Activated CD8-positive, alpha-beta T cell treated with anti-CD3 and anti-CD28 coated beads for 36 hours (primary cell): ENCODE measurements around the gene MED29. TPM values are rescaled to one million over a fixed set of nuclear protein-coding genes. Genes with fewer than 3 reads are reported as not detected.

Experiments
- ATAC-seq: fragments of 200-7000 bp; cut with Tn5 transposase; one replicate; pipeline ENCODE4 v1.10.0; 2021; ENCODE audit warnings: mild to moderate bottlenecking, moderate library complexity
- CTCF ChIA-PET: fragments of 350-600 bp; sonication (Branson Sonifier 250); formaldehyde crosslinking; loops from one replicate; lab custom pipeline; 2021; ENCODE audit warnings: antibody characterized with exemption; lab: Charles Lee
- POLR2A ChIA-PET: fragments of 350-600 bp; sonication (Branson Sonifier 250); formaldehyde crosslinking; loops from one replicate; lab custom pipeline; 2021; ENCODE audit warnings: antibody characterized with exemption; lab: Charles Lee
- DNase-seq: peaks from one replicate; pipeline ENCODE4 v3.0.0-alpha.2; 2020
- H3K27ac Mint-ChIP-seq: one replicate; pipeline ENCODE4 v1.8.0; 2021; ENCODE audit warnings: mild to moderate bottlenecking, mixed read lengths
- H3K27me3 Mint-ChIP-seq: one replicate; pipeline ENCODE4 v1.8.0; 2021; ENCODE audit warnings: mixed read lengths
- H3K36me3 Mint-ChIP-seq: one replicate; pipeline ENCODE4 v1.8.0; 2021; ENCODE audit warnings: low read depth, mixed read lengths
- H3K4me1 Mint-ChIP-seq: one replicate; pipeline ENCODE4 v1.8.0; 2021; ENCODE audit warnings: low read depth, mixed read lengths
- H3K4me3 Mint-ChIP-seq: one replicate; pipeline ENCODE4 v1.8.0; 2021; ENCODE audit warnings: mild to moderate bottlenecking, moderate library complexity, mixed read lengths
- H3K9me3 Mint-ChIP-seq: one replicate; pipeline ENCODE4 v1.8.0; 2021; ENCODE audit warnings: mixed read lengths
- intact Hi-C: fragments of 100-400 bp; cut with micrococcal nuclease; formaldehyde crosslinking; loops from one replicate; pipeline ENCODE4 v1.10.0; 2022
- total RNA-seq, 2 experiments: library from RNA; stranded (reverse); gene quantifications; one replicate each; pipeline ENCODE4 v1.2.3, GENCODE V29; 2021
- TF ChIP-seq, protein P1 (sequence below): fragments of 200-600 bp; IDR thresholded peaks from one replicate; pipeline ENCODE4 v1.8.0; 2022; ENCODE audit warnings: antibody characterized with exemption, mild to moderate bottlenecking

Gene MED29
- total RNA-seq, 2 experiments from 2014 or later = 19.5 to 19.8 TPM

DNA sequence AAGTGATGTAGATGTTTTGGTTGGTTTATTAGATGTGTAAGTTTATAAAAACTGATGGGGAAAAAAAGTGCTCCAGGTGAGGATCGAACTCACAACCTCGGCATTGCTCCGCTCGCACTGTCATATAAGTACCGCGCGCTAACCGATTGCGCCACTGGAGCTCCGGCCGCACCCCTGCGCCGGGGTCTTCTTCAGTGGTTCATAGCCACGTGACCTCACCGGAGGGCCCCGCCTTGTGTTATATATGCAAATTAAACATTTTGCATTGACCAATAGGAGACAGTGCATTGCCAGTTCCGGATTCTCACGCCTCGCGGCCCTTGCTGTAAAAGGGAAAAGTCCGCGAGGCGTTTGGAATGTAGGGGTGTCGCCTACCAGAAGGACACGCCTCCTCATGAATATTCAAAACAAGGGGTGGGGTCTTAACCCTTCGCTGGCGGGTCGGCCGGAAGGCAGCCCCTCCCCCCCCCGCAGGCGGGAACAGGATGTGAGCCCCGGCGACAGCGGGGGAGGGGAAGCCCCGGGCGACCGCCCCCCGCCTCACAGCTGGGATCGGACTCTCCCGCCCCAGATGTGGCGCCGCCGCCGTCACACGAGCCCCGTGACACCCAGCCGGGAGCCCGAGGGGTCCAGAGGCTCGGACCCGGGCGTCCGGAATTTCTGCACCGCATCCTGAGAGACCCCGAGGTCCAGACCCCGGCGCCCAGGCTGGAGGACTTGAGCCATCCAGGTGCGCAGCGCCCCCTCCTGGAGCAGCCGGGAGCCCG is 21.1 kb downstream of the MED29 start, which contains the start of gene PLEKHG2:
PLEKHG2 (plus strand) TSS at position 570 of the 767 bp plus-strand sequence. CDS start 1,418 bp downstream, outside the sequence.
- ATAC-seq (peak; percentile 74), DNase-seq (peak; percentile 98)
- Mint-ChIP-seq H3K9me3 (no peaks in the 10 kb centered on the region), H3K4me1 (peaks cover 29% of the 10 kb centered on the region), H3K36me3 (peaks cover 24% of the 10 kb centered on the region), H3K4me3 (peak within 1 kb of the TSS; percentile 79), H3K27ac (peak within 1 kb of the TSS; percentile 89), H3K27me3 (peaks cover 2% of the 10 kb centered on the region)
- intact Hi-C loops = loop anchor here (1.0 to 10.0 kb wide), 3 partner anchors 15 to 287 kb away; partner anchors contain the start of genes GMFG and PAK4
- CTCF ChIA-PET = interaction anchor here (1.0 to 2.3 kb wide), 16 partner anchors 9 to 482 kb away, joined by 3 to 153 read pairs (median 6); partner anchors contain the start of genes EID2B, GMFG, MED29 and MRPS12
- POLR2A ChIA-PET = interaction anchor here (1.0 to 2.2 kb wide), 9 partner anchors 14 to 77 kb away, joined by 3 to 80 read pairs (median 6); partner anchors contain the start of genes GMFG, MED29, PAF1 and RPS16
- TF ChIP-seq, protein P1, sequence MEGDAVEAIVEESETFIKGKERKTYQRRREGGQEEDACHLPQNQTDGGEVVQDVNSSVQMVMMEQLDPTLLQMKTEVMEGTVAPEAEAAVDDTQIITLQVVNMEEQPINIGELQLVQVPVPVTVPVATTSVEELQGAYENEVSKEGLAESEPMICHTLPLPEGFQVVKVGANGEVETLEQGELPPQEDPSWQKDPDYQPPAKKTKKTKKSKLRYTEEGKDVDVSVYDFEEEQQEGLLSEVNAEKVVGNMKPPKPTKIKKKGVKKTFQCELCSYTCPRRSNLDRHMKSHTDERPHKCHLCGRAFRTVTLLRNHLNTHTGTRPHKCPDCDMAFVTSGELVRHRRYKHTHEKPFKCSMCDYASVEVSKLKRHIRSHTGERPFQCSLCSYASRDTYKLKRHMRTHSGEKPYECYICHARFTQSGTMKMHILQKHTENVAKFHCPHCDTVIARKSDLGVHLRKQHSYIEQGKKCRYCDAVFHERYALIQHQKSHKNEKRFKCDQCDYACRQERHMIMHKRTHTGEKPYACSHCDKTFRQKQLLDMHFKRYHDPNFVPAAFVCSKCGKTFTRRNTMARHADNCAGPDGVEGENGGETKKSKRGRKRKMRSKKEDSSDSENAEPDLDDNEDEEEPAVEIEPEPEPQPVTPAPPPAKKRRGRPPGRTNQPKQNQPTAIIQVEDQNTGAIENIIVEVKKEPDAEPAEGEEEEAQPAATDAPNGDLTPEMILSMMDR = peak; percentile 85

DNA sequence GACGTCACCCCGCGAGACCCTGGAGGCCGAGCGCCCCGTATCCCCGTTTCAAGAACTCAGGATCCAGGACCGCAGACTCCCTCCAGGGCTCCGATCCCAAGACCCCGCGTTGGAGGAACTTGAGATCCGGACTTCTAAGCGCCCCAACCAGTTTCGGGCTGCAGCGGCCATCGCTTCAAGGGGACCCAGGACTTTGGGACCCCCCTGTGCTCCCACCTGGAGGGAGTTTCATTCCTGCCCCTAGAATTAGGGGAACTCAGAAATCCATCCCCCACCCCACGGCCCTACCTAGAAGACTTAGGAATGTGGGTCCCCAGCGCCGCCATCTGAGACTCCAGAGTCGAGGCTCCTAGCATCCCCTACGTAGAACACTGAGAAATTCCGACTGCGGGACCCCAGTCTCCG is 21.7 kb downstream of the MED29 start:
- no peak for DNase-seq
- TF ChIP-seq, protein P1 = no peak
- intact Hi-C loops = loop anchor here (1.0 to 10.0 kb wide), 3 partner anchors 16 to 288 kb away; partner anchors contain the start of genes GMFG and PAK4
- Mint-ChIP-seq H3K27ac (peak overlapping the region; percentile 80), H3K4me3 (peak overlapping the region; percentile 79), H3K4me1 (peaks cover 29% of the 10 kb centered on the region), H3K36me3 (peaks cover 21% of the 10 kb centered on the region), H3K27me3 (peaks cover 2% of the 10 kb centered on the region), H3K9me3 (no peaks in the 10 kb centered on the region)
- CTCF ChIA-PET = interaction anchor here (1.0 to 2.3 kb wide), 7 partner anchors 13 to 201 kb away, joined by 6 to 153 read pairs (median 7); partner anchors contain the start of genes MED29, PAF1 and RPS16
- POLR2A ChIA-PET = interaction anchor here (1.2 to 2.2 kb wide), 4 partner anchors 14 to 23 kb away, joined by 4 to 80 read pairs (median 10); partner anchors contain the start of gene RPS16
- no peak for ATAC-seq

DNA sequence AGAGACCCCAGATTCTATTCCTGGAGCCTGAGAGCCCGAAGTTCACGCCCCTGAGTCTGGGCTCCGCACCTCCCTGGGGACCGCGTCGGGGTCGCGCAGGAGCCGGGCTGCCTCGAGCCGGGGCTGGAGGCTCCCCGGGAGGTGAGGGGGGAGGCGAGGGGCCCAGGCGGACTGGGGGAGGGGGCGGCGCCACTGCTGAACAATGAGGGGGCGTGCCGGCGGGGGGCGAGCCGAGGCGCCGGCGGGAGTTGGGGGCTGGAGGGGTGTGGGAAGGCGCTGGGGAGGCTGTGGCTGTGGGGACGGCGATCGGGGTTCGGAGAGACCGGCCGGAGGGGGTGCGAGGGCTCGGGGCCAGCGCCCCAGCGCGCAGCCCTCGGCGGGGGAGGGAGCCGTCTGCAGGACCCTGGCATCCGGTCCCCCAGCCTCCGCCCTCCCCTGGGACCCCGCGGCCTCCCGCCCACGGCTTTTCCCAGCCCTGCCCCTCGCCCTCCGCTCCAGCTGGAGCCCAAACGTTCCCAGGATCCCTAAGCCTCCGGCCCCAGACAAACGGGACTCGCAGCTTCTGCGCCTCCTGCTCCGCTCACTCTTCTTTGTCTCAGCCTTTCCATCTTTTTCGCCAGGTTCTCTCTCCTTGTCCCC is 22.2 kb downstream of the MED29 start:
- no peaks in the 10 kb centered on the region for H3K9me3 Mint-ChIP-seq
- POLR2A ChIA-PET = interaction anchor here (1.1 to 8.7 kb wide), 4 partner anchors 14 to 22 kb away, joined by 4 to 66 read pairs (median 18); partner anchors contain the start of gene RPS16
- H3K27me3 Mint-ChIP-seq = peaks cover 2% of the 10 kb centered on the region
- peaks cover 15% of the 10 kb centered on the region for H3K36me3 Mint-ChIP-seq
- DNase-seq = peak; percentile 37
- intact Hi-C loops = loop anchor here (5.0 to 10.0 kb wide), 2 partner anchors 76 to 289 kb away; partner anchors contain the start of genes GMFG and PAK4
- CTCF ChIA-PET = interaction anchor here (1.5 to 2.2 kb wide), 3 partner anchors 16 to 120 kb away, joined by 3 to 7 read pairs (median 7); partner anchors contain the start of gene RPS16
- peak overlapping the region; percentile 87 for H3K27ac Mint-ChIP-seq
- ATAC-seq = no peak
- peaks cover 29% of the 10 kb centered on the region for H3K4me1 Mint-ChIP-seq
- TF ChIP-seq, protein P1 = no peak
- peak overlapping the region; percentile 79 for H3K4me3 Mint-ChIP-seq

DNA sequence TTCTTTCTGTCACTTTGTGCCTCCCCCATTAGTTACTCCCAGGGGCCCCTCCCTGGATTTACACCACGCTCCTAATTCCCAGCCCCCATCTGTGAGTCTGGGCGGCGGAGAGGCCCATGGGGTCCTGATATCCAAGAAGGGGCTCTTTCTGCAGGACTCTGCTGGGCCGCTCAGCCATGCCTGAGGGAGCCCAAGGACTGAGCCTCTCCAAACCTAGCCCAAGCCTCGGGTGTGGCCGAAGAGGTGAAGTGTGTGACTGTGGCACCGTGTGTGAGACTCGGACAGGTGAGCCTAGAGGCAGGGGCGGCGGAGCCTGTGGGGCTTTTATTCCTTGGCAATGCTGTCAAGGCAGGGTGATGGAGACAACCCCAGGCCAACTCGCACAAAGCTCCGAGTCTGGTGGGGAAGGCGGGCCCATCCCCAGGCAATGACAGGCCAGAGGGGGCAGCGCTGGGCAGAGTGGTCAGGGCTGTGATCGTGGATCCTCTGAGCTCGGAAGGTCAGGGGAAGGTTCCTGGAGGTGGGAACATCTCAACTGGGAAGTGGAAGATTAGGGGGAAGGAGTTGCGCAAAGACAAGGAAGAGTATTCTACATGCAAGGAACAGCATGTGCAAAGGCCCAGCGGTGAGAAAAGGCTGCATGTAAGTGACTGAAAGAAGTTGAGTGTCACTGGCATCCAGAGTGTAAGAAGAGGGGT is 22.9 kb downstream of the MED29 start:
- peak overlapping the region; percentile 87 for H3K27ac Mint-ChIP-seq
- DNase-seq (no peak), ATAC-seq (no peak)
- TF ChIP-seq, protein P1 = no peak
- ChIA-PET POLR2A (interaction anchor here (1.0 to 8.7 kb wide), 5 partner anchors 13 to 21 kb away, joined by 3 to 66 read pairs (median 6); partner anchors contain the start of gene RPS16), CTCF (interaction anchor here (0.8 to 2.2 kb wide), 4 partner anchors 17 to 119 kb away, joined by 3 to 7 read pairs (median 5); partner anchors contain the start of gene RPS16)
- peak overlapping the region; percentile 79 for H3K4me3 Mint-ChIP-seq
- H3K36me3 Mint-ChIP-seq = peaks cover 10% of the 10 kb centered on the region
- intact Hi-C loops = loop anchor here (5.0 to 10.0 kb wide), 2 partner anchors 77 to 289 kb away; partner anchors contain the start of genes GMFG and PAK4
- no peaks in the 10 kb centered on the region for H3K9me3 Mint-ChIP-seq
- peaks cover 29% of the 10 kb centered on the region for H3K4me1 Mint-ChIP-seq
- H3K27me3 Mint-ChIP-seq = peaks cover 2% of the 10 kb centered on the region
